HG03520 (cell line): Measurements from ENCODE around the gene CHRM5.

Experiments
- ATAC-seq: cut with Tn5 transposase; IDR thresholded peaks from one replicate; pipeline ENCODE4 v1.9.1; 2021; ENCODE audit warnings: mild to moderate bottlenecking, moderate library complexity; ENCODE audit not compliant: unreplicated experiment

CHRM5 gene

GRCh38 chr15:34084086-34084485 is 115.8 kb downstream of the CHRM5 start:
- no peak for ATAC-seq

- ATAC-seq = no peak
These were observed 117.4 kb downstream of the CHRM5 start for GRCh38 chr15:34085746-34086145.

- ATAC-seq = no peak
These were observed 131.6 kb downstream of the CHRM5 start for GRCh38 chr15:34099914-34100313.

- peak; percentile 97 for ATAC-seq
These were observed 133.3 kb downstream of the CHRM5 start, which contains the start of the genes EMC7 and PGBD4 for GRCh38 chr15:34101366-34102174. EMC7 (minus strand) TSS chr15:34101862; CDS start chr15:34101839, 23 bp downstream. PGBD4 (plus strand) TSS chr15:34102083; CDS start chr15:34102532, 449 bp downstream.

- ATAC-seq = no peak
These were observed 134.1 kb downstream of the CHRM5 start for GRCh38 chr15:34102175-34102925.

GRCh38 chr15:34106423-34106822 is 138.1 kb downstream of the CHRM5 start:
- no peak for ATAC-seq

GRCh38 chr15:34107315-34107714 is 139.0 kb downstream of the CHRM5 start:
- no peak for ATAC-seq

- ATAC-seq = no peak
These were observed 141.7 kb downstream of the CHRM5 start for GRCh38 chr15:34109797-34110663.

- ATAC-seq = no peak
These were observed 143.2 kb downstream of the CHRM5 start for GRCh38 chr15:34111488-34111887.

GRCh38 chr15:34114215-34114614 is 145.9 kb downstream of the CHRM5 start:
- ATAC-seq = no peak

GRCh38 chr15:34114739-34115138 is 146.4 kb downstream of the CHRM5 start:
- ATAC-seq = no peak

GRCh38 chr15:34116620-34117019 is 148.3 kb downstream of the CHRM5 start:
- ATAC-seq = no peak
